ENCODE data around the gene RTN4R.
"Not testable (repeated sequence)": the region's sequence is repeated elsewhere in the genome, so short reads cannot be mapped to it uniquely, and the experiment has no call there.

Gene RTN4R

GRCh38 chr22:20270190-20271113, 2.3 kb upstream of the RTN4R start:
- DNase-seq, result not testable (repeated sequence)

- DNase-seq, result not testable (repeated sequence)
These were observed 1.6 kb upstream of the RTN4R start for GRCh38 chr22:20269673-20270072.

GRCh38 chr22:20269201-20269600, 1.1 kb upstream of the RTN4R start:
- not testable (repeated sequence) for DNase-seq

DNA sequence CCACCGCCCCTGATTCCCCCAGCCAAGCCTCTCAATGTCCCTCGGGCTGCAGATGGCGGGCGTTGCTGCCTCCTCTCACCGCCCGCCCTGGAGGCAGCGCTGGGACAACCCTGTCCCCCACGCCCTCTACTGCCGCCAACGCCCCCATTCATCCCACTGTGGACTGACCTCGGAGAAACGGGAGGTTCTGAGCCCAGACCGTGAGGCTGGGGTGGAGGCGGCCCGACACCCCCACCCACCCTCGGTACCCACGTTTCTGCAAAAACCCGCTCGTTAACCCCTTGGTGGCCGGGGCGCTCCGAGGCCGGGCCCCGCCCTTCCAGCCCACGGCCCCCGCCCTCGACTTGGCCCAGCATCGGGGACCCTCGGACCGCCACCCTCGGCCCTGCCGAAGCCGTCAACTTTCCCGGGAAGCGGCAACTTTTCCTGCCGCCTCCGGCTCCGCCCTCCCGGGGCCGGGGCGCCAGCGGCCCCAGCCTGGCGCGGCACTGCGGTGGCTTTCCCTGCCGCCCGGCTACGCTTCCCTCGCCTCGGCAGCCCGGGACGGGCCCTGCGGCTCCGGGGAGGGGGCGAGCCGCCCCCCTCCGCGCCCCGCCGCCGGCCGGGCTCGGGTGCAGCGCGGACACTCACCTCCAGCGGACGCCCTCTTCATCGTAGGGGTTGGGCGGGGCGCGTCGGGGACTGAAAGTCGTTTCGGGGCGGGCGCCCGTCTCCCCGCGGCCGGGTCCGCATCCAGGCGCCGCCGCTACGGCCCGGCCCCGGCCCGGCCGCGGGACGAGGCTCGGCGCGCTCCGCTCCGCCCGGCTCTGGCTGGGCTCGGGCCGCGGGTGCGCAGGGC, 458 bp downstream of the RTN4R start:
- no peak for DNase-seq

DNA sequence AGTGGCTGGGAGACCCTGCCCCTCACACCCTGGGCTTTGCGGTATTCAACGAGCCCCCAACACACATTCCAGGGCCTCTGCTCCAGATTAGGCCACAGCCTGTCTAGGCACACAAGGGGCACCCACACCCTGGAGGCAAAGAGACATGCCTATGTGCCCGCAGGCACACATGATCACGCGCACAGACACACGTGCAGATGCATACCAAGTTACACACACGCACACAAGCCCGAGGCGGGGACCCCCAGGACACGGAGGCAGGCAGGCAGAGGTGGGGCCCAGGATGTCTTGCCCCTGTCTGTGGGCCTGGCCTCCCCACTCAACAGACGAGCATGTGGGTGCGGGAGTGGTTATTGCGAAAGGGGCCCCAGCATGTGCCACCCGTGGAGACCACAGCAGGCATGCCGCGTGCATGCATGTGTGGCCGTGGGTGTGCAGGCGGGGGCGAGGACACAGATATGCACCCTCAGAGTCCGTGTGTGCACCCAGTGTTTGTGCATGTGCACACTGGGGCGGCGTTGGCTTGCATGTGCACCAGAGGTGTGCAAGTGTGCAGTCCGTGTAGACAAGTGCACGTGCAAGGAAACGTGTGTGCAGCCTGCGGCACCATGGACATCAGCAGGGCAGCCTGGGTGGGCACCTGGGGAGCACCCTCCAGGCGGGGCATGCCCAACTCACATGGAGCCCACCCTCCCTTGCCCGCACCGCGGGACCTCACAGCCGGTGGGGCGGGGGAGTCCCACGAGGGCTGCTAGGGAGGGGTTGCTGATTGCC, 1.3 kb downstream of the RTN4R start:
- not testable (repeated sequence) for DNase-seq

GRCh38 chr22:20265772-20266666, 2.1 kb downstream of the RTN4R start:
- DNase-seq, result not testable (repeated sequence)

- no peak for DNase-seq
These were observed 3.3 kb downstream of the RTN4R start for GRCh38 chr22:20264614-20265452.

DNA sequence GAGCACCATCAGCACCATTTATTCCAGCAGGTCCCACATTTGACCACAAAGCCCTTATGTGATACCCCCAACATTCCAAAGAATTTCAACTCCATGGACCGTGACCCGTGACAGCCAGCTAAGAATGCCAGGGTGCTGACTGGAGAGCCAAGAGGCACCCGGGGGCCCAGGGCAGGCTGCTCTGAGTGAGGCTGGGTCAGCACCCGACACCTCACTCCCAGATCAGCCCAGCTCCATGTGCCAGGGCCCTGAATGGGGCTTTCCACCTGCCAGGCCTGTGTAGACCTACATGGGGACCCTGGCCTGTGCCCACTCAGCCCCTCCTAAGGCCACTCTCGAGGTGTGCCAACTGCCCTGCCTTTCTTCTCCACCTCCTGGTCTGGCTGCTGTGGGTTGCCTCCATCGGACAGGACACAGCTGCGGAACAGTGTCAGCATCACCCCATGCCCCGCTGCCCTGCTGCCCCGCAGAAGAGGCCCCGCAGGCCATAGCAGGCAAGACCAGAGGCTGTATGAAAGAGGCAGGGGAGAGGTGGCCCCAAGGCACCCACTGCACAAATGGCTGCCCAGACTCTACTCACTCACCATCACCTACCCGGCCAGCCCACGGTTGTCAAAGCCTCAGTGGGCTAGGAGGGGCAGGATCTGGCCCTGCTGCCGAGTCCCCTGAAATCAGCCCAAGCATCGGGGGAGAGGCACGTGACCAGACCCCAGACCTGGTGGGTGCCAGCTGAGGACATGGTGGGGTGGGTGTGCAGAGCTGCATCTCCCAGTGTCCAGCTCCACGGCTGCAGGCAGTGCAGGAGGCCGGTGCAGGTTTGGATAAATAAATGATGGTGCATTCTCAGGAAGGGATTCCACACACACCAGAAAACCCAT, 4.5 kb downstream of the RTN4R start:
- DNase-seq, result not testable (repeated sequence)

- no peak for DNase-seq
These were observed 5.5 kb downstream of the RTN4R start for GRCh38 chr22:20262582-20263147.

DNA sequence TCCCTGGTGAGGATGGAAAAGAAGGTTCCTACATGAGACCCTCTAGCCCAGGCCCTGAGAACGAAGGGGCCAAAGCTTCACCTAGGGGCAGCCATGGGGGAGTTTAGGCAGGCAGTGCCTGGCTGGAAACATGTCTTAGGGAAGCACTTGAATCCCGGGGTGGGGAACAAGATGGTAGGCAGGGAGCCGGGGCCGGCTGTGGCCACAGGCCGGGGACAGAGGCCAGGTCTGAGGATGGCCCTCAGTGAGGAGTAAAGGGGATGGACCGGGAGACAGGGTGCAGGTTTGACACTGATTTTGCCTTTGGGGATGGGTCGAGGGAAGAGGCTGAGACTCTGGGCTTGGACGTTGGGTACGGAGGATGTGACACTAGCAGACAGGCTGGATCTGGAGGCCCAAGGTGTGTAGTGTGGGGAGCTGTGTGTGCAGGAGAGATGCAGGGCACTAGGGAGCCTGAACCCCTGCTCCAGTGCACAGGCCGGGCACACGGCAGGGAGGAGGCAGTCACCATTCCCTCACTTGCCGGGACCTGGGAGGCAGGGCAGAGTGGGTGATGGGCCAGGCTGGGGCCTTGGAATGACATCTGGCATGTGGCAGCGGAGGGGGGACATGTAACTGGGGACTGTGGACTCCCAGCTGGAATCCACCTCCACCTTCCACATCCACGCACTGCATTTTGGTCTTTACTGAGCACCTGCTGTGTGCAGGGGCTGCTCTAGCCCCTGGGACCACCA, 6.1 kb downstream of the RTN4R start:
- DNase-seq, result no peak

DNA sequence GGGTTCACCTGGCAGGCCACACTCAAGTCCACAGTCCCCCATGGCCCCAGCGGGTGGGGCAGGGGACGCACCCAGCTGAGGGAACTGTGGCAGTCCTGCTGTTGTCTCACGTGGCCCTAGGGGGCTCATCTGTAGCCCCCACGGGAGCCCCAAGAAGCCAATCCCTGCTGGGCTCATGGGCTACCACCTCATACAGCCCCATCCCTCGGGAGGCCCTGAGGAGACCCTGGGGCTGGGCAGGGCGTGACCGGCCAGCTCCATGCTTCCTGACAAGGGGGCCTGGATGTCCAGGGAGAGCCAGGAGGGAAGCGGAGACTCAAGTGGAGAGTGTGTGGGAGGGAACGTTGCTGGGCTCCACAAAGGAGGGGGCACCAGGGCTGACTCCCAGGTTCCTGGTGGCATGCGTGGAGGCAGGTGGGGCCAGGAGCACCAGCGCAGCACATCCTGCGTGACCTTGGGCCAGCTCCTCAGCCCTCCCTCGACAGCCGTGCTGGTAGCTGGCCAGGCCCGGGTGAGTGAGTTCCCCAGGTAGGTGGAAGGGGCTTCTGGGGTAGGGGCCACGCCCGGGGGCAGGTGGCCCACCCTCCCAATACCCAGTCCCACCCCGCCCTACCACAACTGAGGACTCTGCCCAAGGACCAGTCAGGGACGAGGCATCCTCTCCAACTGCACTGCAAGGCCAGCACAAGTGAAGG, 7.9 kb downstream of the RTN4R start:
- DNase-seq, result no peak

DNA sequence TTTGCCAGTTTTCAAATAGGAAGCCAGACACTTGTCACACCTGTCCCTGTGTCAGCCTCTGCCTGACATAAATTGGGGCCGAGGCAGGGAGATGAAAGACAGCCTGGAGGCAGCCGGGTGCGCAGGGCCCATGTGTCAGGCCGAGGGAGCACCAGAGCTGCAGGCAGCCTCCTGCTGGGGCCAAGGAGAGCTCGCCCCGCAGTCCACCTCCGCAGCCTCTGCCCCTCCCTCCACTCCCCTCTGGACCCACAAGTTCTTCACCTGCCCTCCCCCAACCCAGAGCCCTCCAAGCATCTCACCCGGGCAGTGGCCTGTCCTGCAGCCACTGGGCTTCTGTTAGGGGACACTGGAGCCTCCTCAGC, 8.8 kb downstream of the RTN4R start:
- DNase-seq, result no peak

DNA sequence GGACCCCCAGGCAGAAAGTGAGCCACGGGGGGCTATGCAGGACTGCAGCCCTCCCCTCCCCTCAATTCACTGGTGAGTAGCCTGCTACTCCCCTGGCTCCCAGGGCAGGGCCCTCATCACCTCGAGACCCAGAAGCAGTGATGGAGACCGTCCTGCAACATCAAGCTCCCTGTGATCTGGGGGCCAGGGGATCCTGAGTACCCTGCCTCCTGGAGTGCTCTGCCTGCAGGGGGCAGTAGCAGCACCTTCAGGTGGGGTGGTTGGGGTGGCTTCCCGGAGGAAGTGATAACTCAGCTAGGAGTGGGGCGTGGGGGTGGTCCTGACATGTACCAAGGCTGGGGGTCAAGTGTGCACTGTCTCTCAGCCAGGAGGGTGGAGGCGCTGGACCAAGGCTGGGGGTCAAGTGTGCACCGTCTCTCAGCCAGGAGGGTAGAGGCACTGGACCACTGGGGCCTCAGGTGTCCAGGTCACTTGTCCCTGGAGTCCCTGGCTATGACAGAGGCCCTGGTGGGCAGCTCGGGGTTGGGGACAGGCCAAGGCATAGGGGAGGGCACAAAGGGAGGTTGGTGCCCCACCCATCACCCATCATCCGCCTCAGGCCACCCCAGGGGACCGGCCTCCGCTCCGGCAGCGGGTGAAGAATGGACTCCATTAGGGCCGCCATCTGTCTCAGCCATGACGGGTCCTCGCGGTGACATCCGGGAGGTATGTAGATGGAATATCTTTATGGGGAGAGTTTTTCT, 9.4 kb downstream of the RTN4R start:
- no peak for DNase-seq

- no peak for DNase-seq
These were observed 10.2 kb downstream of the RTN4R start for GRCh38 chr22:20258021-20258299.

- DNase-seq, result no peak
These were observed 10.7 kb downstream of the RTN4R start for GRCh38 chr22:20257212-20258020.

GRCh38 chr22:20256551-20257211, 11.4 kb downstream of the RTN4R start:
- no peak for DNase-seq
